NCI-H1436 (cell line): ENCODE results near the gene LIMA1.
"Not testable (repeated sequence)": the region's sequence is repeated elsewhere in the genome, so short reads cannot be mapped to it uniquely, and the experiment has no call there.

Experiments
- DNase-seq: peaks from one replicate; lab custom pipeline; 2025; lab: John Stamatoyannopoulos, UW

The LIMA1 gene

GRCh38 chr12:50285253-50285652 lies 1.9 kb upstream of the LIMA1 start:
- no peak for DNase-seq

- no peak for DNase-seq
These were observed 545 bp downstream of the LIMA1 start for GRCh38 chr12:50282721-50283228.

GRCh38 chr12:50279501-50279900 lies 3.8 kb downstream of the LIMA1 start:
- DNase-seq: no peak

GRCh38 chr12:50276912-50277671 lies 6.2 kb downstream of the LIMA1 start:
- DNase-seq: no peak

GRCh38 chr12:50276068-50276467 lies 7.3 kb downstream of the LIMA1 start:
- DNase-seq: no peak

GRCh38 chr12:50275556-50275955 lies 7.8 kb downstream of the LIMA1 start:
- DNase-seq: no peak

GRCh38 chr12:50275127-50275526 lies 8.2 kb downstream of the LIMA1 start:
- not testable (repeated sequence) for DNase-seq

- no peak for DNase-seq
These were observed 11.5 kb downstream of the LIMA1 start for GRCh38 chr12:50271724-50272247.

- DNase-seq: no peak
These were observed 14.8 kb downstream of the LIMA1 start for GRCh38 chr12:50268482-50268881.

- no peak for DNase-seq
These were observed 17.4 kb downstream of the LIMA1 start for GRCh38 chr12:50265770-50266524.

GRCh38 chr12:50263832-50264231 lies 19.5 kb downstream of the LIMA1 start:
- no peak for DNase-seq

GRCh38 chr12:50261654-50262053 lies 21.7 kb downstream of the LIMA1 start:
- no peak for DNase-seq

- DNase-seq: no peak
These were observed 25.2 kb downstream of the LIMA1 start for GRCh38 chr12:50258167-50258551.

- DNase-seq: no peak
These were observed 25.8 kb downstream of the LIMA1 start for GRCh38 chr12:50257236-50258166.

GRCh38 chr12:50256761-50257160 lies 26.6 kb downstream of the LIMA1 start:
- no peak for DNase-seq

GRCh38 chr12:50252977-50253602 lies 30.2 kb downstream of the LIMA1 start:
- DNase-seq: no peak

- no peak for DNase-seq
These were observed 31.6 kb downstream of the LIMA1 start for GRCh38 chr12:50251619-50252252.

GRCh38 chr12:50249464-50250182 lies 33.7 kb downstream of the LIMA1 start:
- DNase-seq: no peak

GRCh38 chr12:50248883-50249282 lies 34.4 kb downstream of the LIMA1 start:
- no peak for DNase-seq

- DNase-seq: no peak
These were observed 34.9 kb downstream of the LIMA1 start for GRCh38 chr12:50248411-50248810.
